ENCODE results near the gene ORM1. TPM values are rescaled to one million over a fixed set of nuclear protein-coding genes. Genes with fewer than 3 reads are reported as not detected.
"Not testable (repeated sequence)": the region's sequence is repeated elsewhere in the genome, so short reads cannot be mapped to it uniquely, and the experiment has no call there.

ORM1 gene
- total and polyA plus RNA-seq, 10 of the 15 experiments (the other 5 are each of a cell fraction or from before 2014, with no cell fraction given) = 4.4 TPM; not detected in 9

DNA sequence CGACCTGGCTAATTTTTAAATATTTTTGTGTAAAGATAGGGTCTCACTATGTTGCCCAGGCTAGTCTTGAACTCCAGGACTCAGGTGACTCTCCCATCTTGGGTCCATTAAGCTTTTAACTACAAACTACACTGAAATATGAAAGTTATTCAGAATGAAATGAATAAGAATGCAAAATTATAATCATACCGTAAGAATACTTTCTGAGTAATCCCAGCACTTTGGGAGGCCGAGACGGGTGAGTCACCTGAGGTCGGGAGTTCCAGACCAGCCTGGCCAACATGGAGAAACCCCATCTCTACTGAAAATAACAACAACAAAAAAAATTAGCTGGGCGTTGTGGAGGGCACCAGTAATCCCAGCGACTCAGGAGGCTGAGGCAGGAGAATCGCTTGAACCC, 1.1 kb upstream of the ORM1 start:
- DNase-seq (ENCODE audit: low read depth, low spot score) (no peak), FAIRE-seq (no peak), ATAC-seq (no peak)
- Histone ChIP-seq H4K20me1 (ENCODE audit: control insufficient read depth, insufficient read depth) (no peaks in the 10 kb centered on the region), H3K9me3 (replicated peaks; ENCODE audit: control insufficient read depth, insufficient read depth, low read length) (no peaks in the 10 kb centered on the region), H3K4me3 (no peak overlapping the region), H3K9ac (ENCODE audit: control insufficient read depth, insufficient read depth, low read length) (no peak overlapping the region), H3K79me2 (ENCODE audit: control insufficient read depth, insufficient read depth, low read length) (no peaks in the 10 kb centered on the region), H3K27me3 (replicated peaks in 1 of 2; ENCODE audit: control insufficient read depth in 2 of 2, insufficient read depth in 2 of 2, low read length in 1 of 2) (no peaks in the 10 kb centered on the region), H3K4me2 (ENCODE audit: control insufficient read depth, insufficient read depth) (no peak overlapping the region), H2AFZ (ENCODE audit: control insufficient read depth, low read depth, low read length) (no peak overlapping the region), H3K4me1 (ENCODE audit: control insufficient read depth, insufficient read depth, low read length) (no peaks in the 10 kb centered on the region), H3K27ac (ENCODE audit: control insufficient read depth, insufficient read depth) (no peak overlapping the region), H3K36me3 (ENCODE audit: control insufficient read depth in 2 of 2, insufficient read depth in 2 of 2, low read length in 1 of 2) (no peaks in the 10 kb centered on the region)
- WGBS (ENCODE audit: insufficient coverage, insufficient replicate concordance, low lambda C conversion rate, missing lambda C conversion rate) = 17% methylated on average over 8 of the region's 8 CpGs
- BruUV-seq (replicated peaks) = no TSS peak
- ChIA-PET RAD21 (ENCODE audit: unreplicated experiment) (no interaction called here), CTCF (interaction anchor here (1.0 kb wide), 1 partner anchor 31 kb away, joined by 3 read pairs; no protein-coding TSS in a partner anchor), POLR2A (no interaction called here), SMC1A (ENCODE audit: uncharacterized antibody, unreplicated experiment) (no interaction called here)
- intact Hi-C loops (cut with micrococcal nuclease; ENCODE audit: unreplicated experiment) (no loop called here), in situ Hi-C loops (cut with MboI) (no loop called here)
- TF ChIP-seq IKZF1 (conservative IDR thresholded peaks at IDR 0.05) = no peak
- no peak for TF ChIP-seq ESRRA (IDR thresholded peaks at IDR 0.05; ENCODE audit: low read length)
- TF ChIP-seq GABPA (IDR thresholded peaks at IDR 0.05; ENCODE audit: low read depth) = no peak
- no peak for TF ChIP-seq RB1 (IDR thresholded peaks at IDR 0.05; ENCODE audit: borderline replicate concordance)
- no peak for TF ChIP-seq TCF7 (IDR thresholded peaks at IDR 0.05; ENCODE audit: borderline replicate concordance)
- TF ChIP-seq DPF2 (IDR thresholded peaks at IDR 0.05) = no peak
- no peak for TF ChIP-seq TARDBP (IDR thresholded peaks at IDR 0.05; ENCODE audit: borderline replicate concordance)
- no peak for TF ChIP-seq POU2F2 (IDR thresholded peaks at IDR 0.05; ENCODE audit: borderline replicate concordance, low read depth, low read length)
- no peak for TF ChIP-seq POLR2AphosphoS5 (IDR thresholded peaks at IDR 0.05; ENCODE audit: low read length)
- TF ChIP-seq HDAC2 (IDR thresholded peaks at IDR 0.05) = no peak
- TF ChIP-seq MYC (IDR thresholded peaks at IDR 0.05; ENCODE audit: insufficient read depth, insufficient read length, insufficient replicate concordance, low read length, severe bottlenecking) = no peak
- TF ChIP-seq NR2F1 (conservative IDR thresholded peaks at IDR 0.05) = no peak
- TF ChIP-seq CEBPB (IDR thresholded peaks at IDR 0.05; ENCODE audit: borderline replicate concordance in 1 of 2, low read depth in 2 of 2, low read length in 2 of 2) = no peak

GRCh38 chr9:114322160-114322818, 609 bp upstream of the ORM1 start:
- H3K9me3 ChIP-seq (replicated peaks; ENCODE audit: control insufficient read depth, insufficient read depth, low read length); ATAC-seq; RAD21 ChIA-PET (ENCODE audit: unreplicated experiment); intact Hi-C loops (cut with micrococcal nuclease; ENCODE audit: unreplicated experiment); BruUV-seq (replicated peaks); DNase-seq (ENCODE audit: low read depth, low spot score); H3K9ac ChIP-seq (ENCODE audit: control insufficient read depth, insufficient read depth, low read length); in situ Hi-C loops (cut with MboI); FAIRE-seq; H3K4me3 ChIP-seq; H3K79me2 ChIP-seq (ENCODE audit: control insufficient read depth, insufficient read depth, low read length); H3K4me2 ChIP-seq (ENCODE audit: control insufficient read depth, insufficient read depth); SMC1A ChIA-PET (ENCODE audit: uncharacterized antibody, unreplicated experiment); H3K27ac ChIP-seq (ENCODE audit: control insufficient read depth, insufficient read depth); POLR2A ChIA-PET; H2AFZ ChIP-seq (ENCODE audit: control insufficient read depth, low read depth, low read length); H3K4me1 ChIP-seq (ENCODE audit: control insufficient read depth, insufficient read depth, low read length); H3K36me3 ChIP-seq (ENCODE audit: control insufficient read depth in 2 of 2, insufficient read depth in 2 of 2, low read length in 1 of 2); H4K20me1 ChIP-seq (ENCODE audit: control insufficient read depth, insufficient read depth); H3K27me3 ChIP-seq (replicated peaks in 1 of 2; ENCODE audit: control insufficient read depth in 2 of 2, insufficient read depth in 2 of 2, low read length in 1 of 2): not testable (repeated sequence)
- WGBS (ENCODE audit: insufficient coverage, insufficient replicate concordance, low lambda C conversion rate, missing lambda C conversion rate) = 23% methylated on average over 11 of the region's 12 CpGs
- CTCF ChIA-PET = interaction anchor here (1.0 kb wide), 1 partner anchor 31 kb away, joined by 3 read pairs; no protein-coding TSS in a partner anchor

- ATAC-seq; H3K9me3 ChIP-seq (replicated peaks; ENCODE audit: control insufficient read depth, insufficient read depth, low read length); H3K27me3 ChIP-seq (replicated peaks in 1 of 2; ENCODE audit: control insufficient read depth in 2 of 2, insufficient read depth in 2 of 2, low read length in 1 of 2); H3K9ac ChIP-seq (ENCODE audit: control insufficient read depth, insufficient read depth, low read length); H4K20me1 ChIP-seq (ENCODE audit: control insufficient read depth, insufficient read depth); BruUV-seq (replicated peaks); H3K36me3 ChIP-seq (ENCODE audit: control insufficient read depth in 2 of 2, insufficient read depth in 2 of 2, low read length in 1 of 2); intact Hi-C loops (cut with micrococcal nuclease; ENCODE audit: unreplicated experiment); H3K27ac ChIP-seq (ENCODE audit: control insufficient read depth, insufficient read depth); H3K79me2 ChIP-seq (ENCODE audit: control insufficient read depth, insufficient read depth, low read length); POLR2A ChIA-PET; SMC1A ChIA-PET (ENCODE audit: uncharacterized antibody, unreplicated experiment); H2AFZ ChIP-seq (ENCODE audit: control insufficient read depth, low read depth, low read length); DNase-seq (ENCODE audit: low read depth, low spot score); H3K4me3 ChIP-seq; CTCF ChIA-PET; H3K4me2 ChIP-seq (ENCODE audit: control insufficient read depth, insufficient read depth); H3K4me1 ChIP-seq (ENCODE audit: control insufficient read depth, insufficient read depth, low read length); RAD21 ChIA-PET (ENCODE audit: unreplicated experiment); FAIRE-seq; in situ Hi-C loops (cut with MboI): not testable (repeated sequence)
- 25% methylated on average over 6 of the region's 6 CpGs for WGBS (ENCODE audit: insufficient coverage, insufficient replicate concordance, low lambda C conversion rate, missing lambda C conversion rate)
Observed at GRCh38 chr9:114323849-114324248, 951 bp downstream of the ORM1 start.

Data from GM12878 (cell line).